Measurements from ENCODE around the gene MAPK14.
A peak's percentile ranks its signal among the peaks of the same experiment; 100 is the strongest.

The MAPK14 gene

GRCh38 chr6:36095497-36096391 lies 68.1 kb downstream of the MAPK14 start:
- Histone ChIP-seq H3K27ac (peak overlapping the region in 4 of 21 experiments; percentile 10 to 73 (median 36)), H3K4me3 (no peak overlapping the region)

DNA sequence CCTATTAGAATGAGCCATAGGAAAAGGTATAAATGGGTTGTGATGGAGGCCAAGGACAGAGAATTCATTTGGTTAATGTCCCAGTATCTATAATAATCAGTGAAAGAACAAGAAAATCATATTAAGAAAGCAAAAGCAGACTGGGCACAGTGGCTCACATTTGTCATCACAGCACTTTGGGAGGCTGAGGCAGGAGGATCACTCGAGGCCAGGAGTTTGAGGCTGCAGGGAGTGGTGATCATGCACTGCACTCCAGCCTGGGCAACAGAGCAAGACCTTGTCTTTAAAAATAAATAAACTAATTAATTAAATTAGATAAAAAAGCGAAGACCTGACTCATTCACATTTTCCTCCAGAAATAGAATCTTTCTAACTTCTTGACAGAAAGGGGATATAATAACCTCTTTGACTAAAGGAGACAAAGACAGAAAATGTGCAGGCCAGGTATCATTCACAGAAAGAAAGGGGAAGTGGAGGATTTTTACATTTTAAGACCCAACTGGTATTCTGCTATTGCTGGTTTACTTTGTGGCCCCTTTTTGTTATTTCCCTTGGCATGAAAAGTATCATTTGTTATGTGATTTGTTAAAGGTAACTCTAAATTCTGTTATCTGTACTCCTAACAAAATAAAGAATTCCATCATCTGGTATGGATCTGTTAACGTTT lies 70.8 kb downstream of the MAPK14 start:
- no peak overlapping the region for H3K4me3 ChIP-seq

DNA sequence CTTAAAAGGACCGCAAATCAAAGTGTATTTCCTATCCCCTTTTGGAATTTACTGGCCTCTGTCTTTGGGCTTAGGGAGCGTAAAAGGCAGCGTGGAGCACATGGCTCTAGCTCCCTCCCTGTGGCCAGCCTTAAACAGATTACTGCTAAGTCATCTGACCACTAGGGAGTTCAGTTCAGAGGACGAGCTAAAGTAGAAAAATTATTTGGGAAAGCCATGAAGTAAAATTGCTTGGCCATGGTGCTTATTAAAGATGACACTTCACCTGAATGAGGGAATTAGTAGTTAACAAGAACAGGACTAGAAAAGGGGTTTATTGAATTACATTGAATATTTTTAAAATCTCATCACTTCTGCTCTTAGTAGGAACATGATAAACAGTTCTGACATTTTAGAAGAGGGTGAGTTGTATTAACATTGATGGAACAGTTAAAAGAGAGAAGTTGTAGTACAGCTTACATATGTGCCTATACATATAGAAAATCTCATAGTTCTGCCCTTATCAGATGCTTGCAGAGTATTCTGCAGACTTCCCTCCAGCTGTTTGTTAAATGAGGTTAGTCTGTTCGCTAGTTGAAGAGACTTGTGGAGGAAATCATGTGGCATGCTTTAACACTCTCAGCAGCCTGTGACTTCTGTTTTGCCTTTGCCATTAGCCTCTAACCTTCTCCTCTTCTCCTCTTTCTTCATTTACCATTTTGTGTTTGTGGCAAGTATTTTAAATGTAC lies 71.5 kb downstream of the MAPK14 start:
- H3K4me3 ChIP-seq: no peak overlapping the region
- peak overlapping the region in 2 of 21 experiments; percentile 17 to 73 for H3K27ac ChIP-seq

More for the DNA sequence above, 70.8 kb downstream of the MAPK14 start:
- peak overlapping the region in 1 of 21 experiments; percentile 73 for H3K27ac ChIP-seq

DNA sequence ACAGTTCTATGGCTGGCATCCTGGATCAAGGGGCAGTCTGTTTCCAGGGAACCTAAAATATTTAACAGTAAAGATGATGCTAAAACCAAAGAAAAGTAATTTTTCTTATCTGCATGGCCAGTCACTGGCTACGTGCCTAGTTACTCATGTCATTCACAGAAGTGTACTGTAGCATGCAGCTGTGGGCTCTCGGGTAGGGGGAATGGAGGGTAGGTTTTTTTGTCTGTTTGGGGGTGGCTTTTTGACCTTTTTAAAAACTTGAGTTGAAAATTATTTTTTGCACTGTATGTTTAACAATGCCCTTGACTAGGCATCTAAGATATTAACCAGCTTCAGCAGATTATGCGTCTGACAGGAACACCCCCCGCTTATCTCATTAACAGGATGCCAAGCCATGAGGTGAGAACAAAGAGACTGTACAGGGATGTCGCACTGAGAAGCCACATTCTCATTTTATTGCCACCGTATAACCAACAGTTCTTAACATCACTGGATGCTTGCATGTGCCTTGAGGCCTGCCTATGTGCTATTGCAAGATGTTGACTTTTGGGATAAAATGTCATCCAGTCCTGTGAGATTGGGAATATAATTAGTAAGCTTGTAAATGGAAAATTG lies 72.4 kb downstream of the MAPK14 start:
- Histone ChIP-seq H3K27ac (peak overlapping the region in 3 of 21 experiments; percentile 7 to 73 (median 17)), H3K4me3 (no peak overlapping the region)

- H3K4me3 ChIP-seq: no peak overlapping the region
- no peak overlapping the region for H3K27ac ChIP-seq
Measured at GRCh38 chr6:36101691-36102090, 74.1 kb downstream of the MAPK14 start.

- Histone ChIP-seq H3K4me3 (no peak overlapping the region), H3K27ac (no peak overlapping the region)
Measured at GRCh38 chr6:36102853-36103252, 75.2 kb downstream of the MAPK14 start.

DNA sequence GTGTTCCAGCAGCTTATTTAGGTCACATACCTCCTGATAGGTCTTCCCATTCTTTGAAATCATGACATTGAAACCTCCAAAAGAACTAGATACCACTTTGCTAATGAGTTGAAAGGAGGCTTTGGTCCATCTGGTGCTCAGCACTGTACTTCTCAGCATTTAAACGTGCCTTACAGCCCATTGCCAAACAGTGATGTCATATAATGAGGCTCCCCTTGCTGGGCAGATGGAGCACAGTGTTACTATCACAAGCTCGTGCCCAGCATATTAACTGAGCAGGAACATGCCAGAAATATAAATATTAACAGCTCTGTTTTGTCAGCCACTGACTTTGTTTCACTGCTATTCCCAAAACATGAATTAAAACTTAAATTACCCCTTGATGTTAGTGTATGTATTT lies 77.2 kb downstream of the MAPK14 start:
- Histone ChIP-seq H3K4me3 (no peak overlapping the region), H3K27ac (no peak overlapping the region)

DNA sequence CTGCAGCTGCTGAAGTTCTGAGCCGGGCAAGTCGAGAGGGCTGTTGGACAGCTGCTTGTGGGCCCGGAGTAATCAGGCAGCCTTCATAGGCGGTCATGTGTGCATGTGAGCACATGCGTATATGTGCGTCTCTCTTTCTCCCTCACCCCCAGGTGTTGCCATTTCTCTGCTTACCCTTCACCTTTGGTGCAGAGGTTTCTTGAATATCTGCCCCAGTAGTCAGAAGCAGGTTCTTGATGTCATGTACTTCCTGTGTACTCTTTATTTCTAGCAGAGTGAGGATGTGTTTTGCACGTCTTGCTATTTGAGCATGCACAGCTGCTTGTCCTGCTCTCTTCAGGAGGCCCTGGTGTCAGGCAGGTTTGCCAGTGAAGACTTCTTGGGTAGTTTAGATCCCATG lies 81.5 kb downstream of the MAPK14 start:
- peak overlapping the region in 5 of 21 experiments; percentile 11 to 77 (median 31) for H3K27ac ChIP-seq
- H3K4me3 ChIP-seq: no peak overlapping the region

- H3K27ac ChIP-seq: peak overlapping the region in 1 of 21 experiments; percentile 77
- no peak overlapping the region for H3K4me3 ChIP-seq
Measured at GRCh38 chr6:36110050-36110449, 82.4 kb downstream of the MAPK14 start.

GRCh38 chr6:36110863-36111262 lies 83.3 kb downstream of the MAPK14 start:
- Histone ChIP-seq H3K4me3 (no peak overlapping the region), H3K27ac (no peak overlapping the region)

- Histone ChIP-seq H3K27ac (no peak overlapping the region), H3K4me3 (no peak overlapping the region)
Measured at GRCh38 chr6:36111526-36111925, 83.9 kb downstream of the MAPK14 start.

- Histone ChIP-seq H3K4me3 (no peak overlapping the region), H3K27ac (no peak overlapping the region)
Measured at GRCh38 chr6:36113049-36113448, 85.4 kb downstream of the MAPK14 start.

- Histone ChIP-seq H3K27ac (peak overlapping the region in 1 of 21 experiments; percentile 48), H3K4me3 (no peak overlapping the region)
Measured at GRCh38 chr6:36113703-36114102, 86.1 kb downstream of the MAPK14 start.

DNA sequence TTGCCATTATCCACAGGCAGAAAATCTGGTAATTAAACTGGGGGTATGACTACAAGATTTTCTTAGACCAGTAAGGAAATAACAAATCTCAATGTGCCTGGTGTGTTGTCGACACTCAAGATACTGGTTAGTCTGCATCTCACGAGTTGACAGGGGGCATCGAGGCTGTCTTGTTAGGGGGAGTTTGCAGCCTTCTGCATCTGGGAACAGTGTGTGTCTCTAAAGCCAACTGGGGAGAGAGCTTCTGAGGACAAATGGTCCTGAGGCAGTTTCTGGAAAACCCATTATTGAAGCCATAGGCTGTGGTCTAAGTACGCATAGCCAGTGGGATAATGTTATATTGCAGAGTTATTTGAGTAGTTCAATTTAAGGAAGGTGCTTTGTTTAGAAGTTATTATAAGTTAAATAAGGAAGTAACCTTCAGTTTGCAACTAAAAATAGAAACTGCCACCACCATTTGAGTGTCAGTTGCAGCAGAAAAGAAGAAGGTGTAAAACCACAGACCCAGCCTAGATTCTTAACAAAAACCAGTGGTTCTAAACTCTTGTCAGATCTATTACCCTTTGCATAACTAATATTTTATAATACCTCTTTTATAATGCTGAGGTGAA lies 87.3 kb downstream of the MAPK14 start:
- Histone ChIP-seq H3K27ac (peak overlapping the region in 2 of 21 experiments; percentile 42 to 48), H3K4me3 (no peak overlapping the region)

DNA sequence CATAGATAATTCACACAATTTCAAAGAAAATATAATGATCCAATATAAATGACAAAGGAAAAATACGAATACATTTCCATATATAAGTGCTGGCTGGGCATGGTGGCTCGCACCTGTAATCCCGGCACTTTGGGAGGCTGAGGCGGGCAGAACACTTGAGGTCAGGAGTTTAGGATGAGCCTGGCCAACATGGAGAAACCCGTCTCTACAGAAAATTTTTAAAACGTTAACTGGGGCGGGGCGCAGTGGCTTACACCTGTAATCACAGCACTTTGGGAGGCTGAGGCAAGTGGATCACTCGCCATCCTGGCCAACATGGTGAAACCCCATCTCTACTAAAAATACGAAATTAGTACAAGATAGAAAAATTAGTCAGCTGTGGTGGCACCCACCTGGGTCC lies 87.8 kb downstream of the MAPK14 start:
- peak overlapping the region in 1 of 21 experiments; percentile 42 for H3K27ac ChIP-seq

GRCh38 chr6:36116066-36116864 lies 88.7 kb downstream of the MAPK14 start:
- Histone ChIP-seq H3K4me3 (no peak overlapping the region), H3K27ac (no peak overlapping the region)

More for the DNA sequence above, 87.8 kb downstream of the MAPK14 start:
- H3K4me3 ChIP-seq: no peak overlapping the region

- no peak overlapping the region for H3K4me3 ChIP-seq
- peak overlapping the region in 3 of 21 experiments; percentile 14 to 20 (median 18) for H3K27ac ChIP-seq
Measured at GRCh38 chr6:36116943-36117342, 89.3 kb downstream of the MAPK14 start.
